A549 (cell line): ENCODE measurements around the gene POT1. TPM values are rescaled to one million over a fixed set of nuclear protein-coding genes. Genes with fewer than 3 reads are reported as not detected.

Experiments used
- ATAC-seq, 2 experiments: fragments of 200-7000 bp in 1 of 2; fragments of >200 bp in 1 of 2; cut with Nextera tagmentation in 1 of 2; cut with Tn5 transposase in 1 of 2; 3 replicates each; pipeline versions ENCODE4 v1.8.0 to v1.9.1; 2018 to 2020; ENCODE audit warnings: mild to moderate bottlenecking in 1 of 2, moderate library complexity in 1 of 2
- CTCF ChIA-PET: fragments of 300-600 bp; sonication (Branson Sonifier 250); formaldehyde crosslinking; extraction: SDS; loops from one replicate; lab custom pipeline; 2021; ENCODE audit warnings: antibody characterized with exemption, inconsistent platforms; lab: Yijun Ruan, JAX
- POLR2A ChIA-PET: fragments of 350-600 bp; formaldehyde crosslinking; extraction: SDS; loops from one replicate; lab custom pipeline; 2021; ENCODE audit warnings: antibody characterized with exemption, inconsistent platforms; lab: Yijun Ruan, JAX
- DNase-seq, 2 experiments: peaks; one replicate each; pipeline versions ENCODE4 v3.0.0 to v3.0.0-alpha.2; 2011 to 2016; ENCODE audit warnings: low read depth in 1 of 2, low spot score in 1 of 2
- FAIRE-seq: peaks from 2 replicates; lab custom pipeline; 2011; peaks lifted over from hg19 to GRCh38; lab: Jason Lieb, UNC
- H3K27ac ChIP-seq, 2 experiments: fragments of >200 bp; sonication (Bioruptor Twin); formaldehyde crosslinking; 3 replicates each; pipeline ENCODE4 v1.5.1; 2016 to 2017
- H3K4me1 ChIP-seq: fragments of >200 bp; sonication (Bioruptor Twin); formaldehyde crosslinking; 3 replicates; pipeline ENCODE4 v1.6.1; 2016
- H3K4me2 ChIP-seq: fragments of >200 bp; sonication (Bioruptor Twin); formaldehyde crosslinking; 3 replicates; pipeline ENCODE4 v1.6.1; 2016
- H3K4me3 ChIP-seq: fragments of >200 bp; sonication (Bioruptor Twin); formaldehyde crosslinking; 3 replicates; pipeline ENCODE4 v1.5.1; 2016
- H3K9me3 ChIP-seq: fragments of >200 bp; sonication (Bioruptor Twin); formaldehyde crosslinking; 3 replicates; pipeline ENCODE4 v1.6.1; 2016
- CBX8 ChIP-seq: fragments of 200-600 bp; sonication (generic); IDR thresholded peaks from 2 replicates; pipeline ENCODE4 v1.6.1; 2016
- FOSB ChIP-seq: fragments of 250-450 bp; sonication (Bioruptor Pico); IDR thresholded peaks from 2 replicates; pipeline ENCODE4 v1.5.0; 2020; ENCODE audit warnings: mild to moderate bottlenecking, moderate library complexity
- HEYL ChIP-seq: fragments of 250-450 bp; sonication (Bioruptor Pico); IDR thresholded peaks from 2 replicates; pipeline ENCODE4 v1.8.0; 2021; ENCODE audit warnings: mild to moderate bottlenecking, moderate library complexity
- HOXA7 ChIP-seq: fragments of 250-450 bp; sonication (Bioruptor Pico); IDR thresholded peaks from 2 replicates; pipeline ENCODE4 v1.5.0; 2020; ENCODE audit warnings: mild to moderate bottlenecking, moderate library complexity
- HOXB13 ChIP-seq: fragments of 250-450 bp; sonication (Bioruptor Pico); IDR thresholded peaks from 2 replicates; pipeline ENCODE4 v1.5.0; 2020; ENCODE audit warnings: low read depth, mild to moderate bottlenecking, moderate library complexity
- JUN ChIP-seq, 2 experiments: fragments of >200 bp; sonication (Bioruptor Twin); formaldehyde crosslinking; IDR thresholded peaks; 2 replicates in 1 of 2; 3 replicates in 1 of 2; pipeline ENCODE4 v1.6.1; 2016 to 2017
- JUNB ChIP-seq: fragments of >200 bp; sonication (Bioruptor Twin); formaldehyde crosslinking; IDR thresholded peaks from 2 replicates; pipeline ENCODE4 v1.6.1; 2016
- MAFK ChIP-seq: fragments of 450-650 bp; IDR thresholded peaks from 2 replicates; pipeline ENCODE4 v1.6.1; 2014; ENCODE audit not compliant: partially characterized antibody
- NPAS2 ChIP-seq: fragments of 250-450 bp; sonication (Bioruptor Pico); IDR thresholded peaks from 2 replicates; pipeline ENCODE4 v1.8.0; 2022; ENCODE audit warnings: mild to moderate bottlenecking, moderate library complexity, borderline replicate concordance
- POLR2AphosphoS2 ChIP-seq: conservative IDR thresholded peaks from 2 replicates; pipeline ENCODE4 v1.6.1; 2012; ENCODE audit warnings: low read length, improper control_type of control experiment, inconsistent platforms
- ZC3H11A ChIP-seq: fragments of 450-650 bp; IDR thresholded peaks from 2 replicates; pipeline ENCODE4 v1.6.1; 2014; ENCODE audit warnings: antibody characterized with exemption, mild to moderate bottlenecking
- ZSCAN20 ChIP-seq: fragments of 250-450 bp; sonication (Bioruptor Pico); IDR thresholded peaks from 2 replicates; pipeline ENCODE4 v1.8.0; 2022; ENCODE audit warnings: mild to moderate bottlenecking, moderate library complexity
- WGBS: methylation state at CpG from one replicate; pipeline ENCODE4 v1.1.6; 2017; ENCODE audit errors: missing lambda C conversion rate; 5-methylcytosine and 5-hydroxymethylcytosine counted together
- polyA plus RNA-seq, 4 experiments: library from polyadenylated mRNA; depleted of rRNA in 3 of 4; stranded (reverse); fragments of >200 nt; fragmentation: RNase III in 1 of 4; extraction: RNeasy Plus Mini Kit Qiagen cat#74134 plus additional on column Dnase treatment in 1 of 4; gene quantifications; 2 replicates in 3 of 4; 3 replicates in 1 of 4; pipeline ENCODE4 v1.2.3, GENCODE V29; 2011 to 2017
- TF ChIP-seq, protein P1 (sequence below): fragments of 450-650 bp; IDR thresholded peaks from 2 replicates; pipeline ENCODE4 v1.6.1; 2014; ENCODE audit warnings: antibody characterized with exemption
- TF ChIP-seq, protein P2 (sequence below): IDR thresholded peaks from 2 replicates; pipeline ENCODE4 v1.6.1; 2012; ENCODE audit warnings: low read depth, borderline replicate concordance
- TF ChIP-seq, protein P3 (sequence below): fragments of 250-450 bp; sonication (Bioruptor Pico); IDR thresholded peaks from 2 replicates; pipeline ENCODE4 v1.5.0; 2020; ENCODE audit warnings: low read depth, mild to moderate bottlenecking, moderate library complexity
- TF ChIP-seq, protein P4 (sequence below): fragments of 200-600 bp; sonication (generic); IDR thresholded peaks from 2 replicates; pipeline ENCODE4 v1.6.1; 2016; ENCODE audit warnings: antibody characterized with exemption, mild to moderate bottlenecking, moderate library complexity
- TF ChIP-seq, protein P5 (sequence below): fragments of >200 bp; sonication (Bioruptor Twin); formaldehyde crosslinking; IDR thresholded peaks from 3 replicates; pipeline ENCODE4 v1.5.1; 2016
- TF ChIP-seq, protein P6 (sequence below): IDR thresholded peaks from 2 replicates; pipeline ENCODE4 v1.6.1; 2012

The POT1 gene
- polyA plus RNA-seq, 2 of the 4 experiments (the other 2 are of a cell fraction) = 21.6 to 56.2 TPM

DNA sequence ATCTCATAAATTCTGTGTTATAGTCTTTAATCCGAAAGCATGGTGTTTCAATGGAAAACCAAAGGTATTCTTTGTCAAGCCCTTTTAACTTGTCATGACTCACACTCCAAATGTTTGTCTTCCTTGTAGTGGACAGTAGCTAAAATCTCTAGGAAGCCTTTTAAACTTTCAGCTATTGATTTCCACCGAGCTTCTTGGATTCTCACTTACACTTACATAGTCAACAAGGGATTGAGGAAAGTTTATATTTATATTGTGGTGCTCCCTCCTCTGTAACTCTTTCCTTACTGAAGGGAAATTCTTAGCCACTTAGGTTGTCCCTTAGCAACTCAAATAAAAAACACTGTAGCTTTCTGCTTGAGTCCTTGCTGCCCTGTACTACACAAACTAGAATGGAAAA lies 132.9 kb downstream of the POT1 start:
- CTCF ChIA-PET = interaction anchor here (1.3 kb wide), 1 partner anchor 11 kb away, joined by 3 read pairs; no protein-coding TSS in a partner anchor
- Histone ChIP-seq H3K27ac (no peak overlapping the region), H3K9me3 (no peaks in the 10 kb centered on the region), H3K4me3 (no peak overlapping the region), H3K4me1 (no peaks in the 10 kb centered on the region), H3K4me2 (no peak overlapping the region)
- 13% methylated on average over 2 of the region's 2 CpGs for WGBS
- no peak for TF ChIP-seq HOXA7 (CRISPR knock-in tag)
- no peak for TF ChIP-seq FOSB (CRISPR knock-in tag)
- TF ChIP-seq, protein P1, sequence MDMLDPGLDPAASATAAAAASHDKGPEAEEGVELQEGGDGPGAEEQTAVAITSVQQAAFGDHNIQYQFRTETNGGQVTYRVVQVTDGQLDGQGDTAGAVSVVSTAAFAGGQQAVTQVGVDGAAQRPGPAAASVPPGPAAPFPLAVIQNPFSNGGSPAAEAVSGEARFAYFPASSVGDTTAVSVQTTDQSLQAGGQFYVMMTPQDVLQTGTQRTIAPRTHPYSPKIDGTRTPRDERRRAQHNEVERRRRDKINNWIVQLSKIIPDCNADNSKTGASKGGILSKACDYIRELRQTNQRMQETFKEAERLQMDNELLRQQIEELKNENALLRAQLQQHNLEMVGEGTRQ = no peak
- TF ChIP-seq JUNB = no peak
- TF ChIP-seq NPAS2 = no peak
- TF ChIP-seq, protein P2, sequence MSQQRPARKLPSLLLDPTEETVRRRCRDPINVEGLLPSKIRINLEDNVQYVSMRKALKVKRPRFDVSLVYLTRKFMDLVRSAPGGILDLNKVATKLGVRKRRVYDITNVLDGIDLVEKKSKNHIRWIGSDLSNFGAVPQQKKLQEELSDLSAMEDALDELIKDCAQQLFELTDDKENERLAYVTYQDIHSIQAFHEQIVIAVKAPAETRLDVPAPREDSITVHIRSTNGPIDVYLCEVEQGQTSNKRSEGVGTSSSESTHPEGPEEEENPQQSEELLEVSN = no peak
- TF ChIP-seq ZC3H11A = no peak
- TF ChIP-seq ZSCAN20 (CRISPR knock-in tag) = no peak
- TF ChIP-seq HOXB13 (CRISPR knock-in tag) = no peak
- no peak for TF ChIP-seq POLR2AphosphoS2
- TF ChIP-seq, protein P3, sequence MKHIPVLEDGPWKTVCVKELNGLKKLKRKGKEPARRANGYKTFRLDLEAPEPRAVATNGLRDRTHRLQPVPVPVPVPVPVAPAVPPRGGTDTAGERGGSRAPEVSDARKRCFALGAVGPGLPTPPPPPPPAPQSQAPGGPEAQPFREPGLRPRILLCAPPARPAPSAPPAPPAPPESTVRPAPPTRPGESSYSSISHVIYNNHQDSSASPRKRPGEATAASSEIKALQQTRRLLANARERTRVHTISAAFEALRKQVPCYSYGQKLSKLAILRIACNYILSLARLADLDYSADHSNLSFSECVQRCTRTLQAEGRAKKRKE (CRISPR knock-in tag) = no peak
- TF ChIP-seq HEYL (CRISPR knock-in tag) = no peak
- TF ChIP-seq, protein P4, sequence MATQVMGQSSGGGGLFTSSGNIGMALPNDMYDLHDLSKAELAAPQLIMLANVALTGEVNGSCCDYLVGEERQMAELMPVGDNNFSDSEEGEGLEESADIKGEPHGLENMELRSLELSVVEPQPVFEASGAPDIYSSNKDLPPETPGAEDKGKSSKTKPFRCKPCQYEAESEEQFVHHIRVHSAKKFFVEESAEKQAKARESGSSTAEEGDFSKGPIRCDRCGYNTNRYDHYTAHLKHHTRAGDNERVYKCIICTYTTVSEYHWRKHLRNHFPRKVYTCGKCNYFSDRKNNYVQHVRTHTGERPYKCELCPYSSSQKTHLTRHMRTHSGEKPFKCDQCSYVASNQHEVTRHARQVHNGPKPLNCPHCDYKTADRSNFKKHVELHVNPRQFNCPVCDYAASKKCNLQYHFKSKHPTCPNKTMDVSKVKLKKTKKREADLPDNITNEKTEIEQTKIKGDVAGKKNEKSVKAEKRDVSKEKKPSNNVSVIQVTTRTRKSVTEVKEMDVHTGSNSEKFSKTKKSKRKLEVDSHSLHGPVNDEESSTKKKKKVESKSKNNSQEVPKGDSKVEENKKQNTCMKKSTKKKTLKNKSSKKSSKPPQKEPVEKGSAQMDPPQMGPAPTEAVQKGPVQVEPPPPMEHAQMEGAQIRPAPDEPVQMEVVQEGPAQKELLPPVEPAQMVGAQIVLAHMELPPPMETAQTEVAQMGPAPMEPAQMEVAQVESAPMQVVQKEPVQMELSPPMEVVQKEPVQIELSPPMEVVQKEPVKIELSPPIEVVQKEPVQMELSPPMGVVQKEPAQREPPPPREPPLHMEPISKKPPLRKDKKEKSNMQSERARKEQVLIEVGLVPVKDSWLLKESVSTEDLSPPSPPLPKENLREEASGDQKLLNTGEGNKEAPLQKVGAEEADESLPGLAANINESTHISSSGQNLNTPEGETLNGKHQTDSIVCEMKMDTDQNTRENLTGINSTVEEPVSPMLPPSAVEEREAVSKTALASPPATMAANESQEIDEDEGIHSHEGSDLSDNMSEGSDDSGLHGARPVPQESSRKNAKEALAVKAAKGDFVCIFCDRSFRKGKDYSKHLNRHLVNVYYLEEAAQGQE = no peak
- TF ChIP-seq JUN (IDR thresholded peaks at IDR 0.05) = no peak
- TF ChIP-seq, protein P5, sequence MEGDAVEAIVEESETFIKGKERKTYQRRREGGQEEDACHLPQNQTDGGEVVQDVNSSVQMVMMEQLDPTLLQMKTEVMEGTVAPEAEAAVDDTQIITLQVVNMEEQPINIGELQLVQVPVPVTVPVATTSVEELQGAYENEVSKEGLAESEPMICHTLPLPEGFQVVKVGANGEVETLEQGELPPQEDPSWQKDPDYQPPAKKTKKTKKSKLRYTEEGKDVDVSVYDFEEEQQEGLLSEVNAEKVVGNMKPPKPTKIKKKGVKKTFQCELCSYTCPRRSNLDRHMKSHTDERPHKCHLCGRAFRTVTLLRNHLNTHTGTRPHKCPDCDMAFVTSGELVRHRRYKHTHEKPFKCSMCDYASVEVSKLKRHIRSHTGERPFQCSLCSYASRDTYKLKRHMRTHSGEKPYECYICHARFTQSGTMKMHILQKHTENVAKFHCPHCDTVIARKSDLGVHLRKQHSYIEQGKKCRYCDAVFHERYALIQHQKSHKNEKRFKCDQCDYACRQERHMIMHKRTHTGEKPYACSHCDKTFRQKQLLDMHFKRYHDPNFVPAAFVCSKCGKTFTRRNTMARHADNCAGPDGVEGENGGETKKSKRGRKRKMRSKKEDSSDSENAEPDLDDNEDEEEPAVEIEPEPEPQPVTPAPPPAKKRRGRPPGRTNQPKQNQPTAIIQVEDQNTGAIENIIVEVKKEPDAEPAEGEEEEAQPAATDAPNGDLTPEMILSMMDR = no peak
- FAIRE-seq = no peak
- DNase-seq = no peak
- no peak for ATAC-seq
- POLR2A ChIA-PET = no interaction called here

DNA sequence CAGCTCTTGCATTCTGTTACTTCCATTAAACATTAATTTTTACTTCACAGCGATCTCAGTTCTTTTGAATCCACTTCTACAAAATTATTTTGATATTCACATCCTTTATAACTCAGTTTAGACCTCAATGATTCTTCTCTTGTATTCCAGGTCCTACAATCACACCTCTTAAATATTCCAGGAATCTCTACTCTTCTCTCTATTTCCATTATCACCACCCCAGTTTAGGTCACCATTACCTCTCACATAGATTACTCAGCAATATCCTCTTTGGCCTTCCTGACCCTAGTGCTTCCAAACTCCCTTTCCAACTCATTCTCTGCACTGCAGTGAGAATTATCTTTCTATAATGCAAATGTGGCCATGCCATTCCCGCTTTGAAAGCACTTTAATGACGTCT lies 136.9 kb downstream of the POT1 start:
- Histone ChIP-seq H3K4me3 (no peak overlapping the region), H3K4me1 (no peaks in the 10 kb centered on the region), H3K27ac (no peak overlapping the region)
- no peak for ATAC-seq
- 48% methylated on average over 3 of the region's 3 CpGs for WGBS
- TF ChIP-seq CBX8 = no peak
- TF ChIP-seq, all 56 proteins: peak for 0
- ChIA-PET CTCF (no interaction called here), POLR2A (no interaction called here)
- no peak overlapping the region for H3K4me2 ChIP-seq
- H3K9me3 ChIP-seq = no peaks in the 10 kb centered on the region
- FAIRE-seq (no peak), DNase-seq (no peak)

DNA sequence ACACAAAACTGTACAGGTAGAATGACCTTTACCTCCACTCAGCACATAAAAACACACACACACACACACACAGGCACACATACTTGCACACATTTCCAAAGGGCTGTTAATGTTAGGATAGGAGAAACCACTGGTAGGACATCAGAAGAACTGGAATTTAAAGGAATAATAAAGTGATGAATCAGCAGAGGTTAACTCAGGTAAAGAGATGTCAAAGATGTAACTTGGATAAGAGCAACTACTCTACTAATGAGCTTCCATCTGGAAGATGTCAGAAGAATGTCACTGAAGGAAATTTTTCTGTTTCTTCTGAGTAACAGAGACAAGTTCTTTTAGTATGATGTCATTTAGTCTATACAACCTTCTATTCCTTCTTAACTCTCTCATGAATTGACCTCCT lies 137.6 kb downstream of the POT1 start:
- ChIA-PET CTCF (interaction anchor here (0.9 kb wide), 1 partner anchor 448 kb away, joined by 3 read pairs; no protein-coding TSS in a partner anchor), POLR2A (no interaction called here)
- Histone ChIP-seq H3K4me1 (no peaks in the 10 kb centered on the region), H3K4me3 (no peak overlapping the region)
- no peak for ATAC-seq
- no peak for FAIRE-seq
- DNase-seq = no peak
- TF ChIP-seq, protein P6, sequence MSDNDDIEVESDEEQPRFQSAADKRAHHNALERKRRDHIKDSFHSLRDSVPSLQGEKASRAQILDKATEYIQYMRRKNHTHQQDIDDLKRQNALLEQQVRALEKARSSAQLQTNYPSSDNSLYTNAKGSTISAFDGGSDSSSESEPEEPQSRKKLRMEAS = no peak
- peak; percentile 73 for TF ChIP-seq MAFK
- TF ChIP-seq, all 56 proteins: peak for 1
- no peak overlapping the region for H3K27ac ChIP-seq
- no peak overlapping the region for H3K4me2 ChIP-seq
- no peaks in the 10 kb centered on the region for H3K9me3 ChIP-seq
